Prostate gland (tissue), 2 donors: ENCODE measurements around the gene SLC25A34. TPM values are rescaled to one million over a fixed set of nuclear protein-coding genes. Genes with fewer than 3 reads are reported as not detected.

Experiments
- DNase-seq: peaks from one replicate; pipeline ENCODE4 v3.0.0-alpha.2; 2019; ENCODE audit warnings: low spot score
- H3K27ac ChIP-seq, 2 donors: fragments of 200-600 bp; sonication (generic); 2 replicates each; pipeline ENCODE4 v1.5.1; 2017 to 2019
- H3K27me3 ChIP-seq: fragments of 200-600 bp; sonication (generic); replicated peaks from 2 replicates; pipeline ENCODE4 v1.5.1; 2019; ENCODE audit not compliant: insufficient read depth
- H3K36me3 ChIP-seq, 2 donors: fragments of 200-600 bp; sonication (generic); 1 replicate in 1 of 2; 2 replicates in 1 of 2; pipeline versions ENCODE4 v1.5.1 to v1.8.1; 2017 to 2019
- H3K4me1 ChIP-seq: fragments of 200-600 bp; sonication (generic); replicated peaks from 2 replicates; pipeline ENCODE4 v1.5.1; 2019
- H3K4me3 ChIP-seq, 2 donors: fragments of 200-600 bp; sonication (generic); 2 replicates each; pipeline ENCODE4 v1.5.1; 2017 to 2019
- H3K9me3 ChIP-seq: fragments of 200-600 bp; sonication (generic); 2 replicates; pipeline ENCODE4 v1.5.1; 2017
- POLR2A ChIP-seq: fragments of 450-650 bp; IDR thresholded peaks from one replicate; pipeline ENCODE4 v1.6.1; 2016; ENCODE audit warnings: antibody characterized with exemption, mild to moderate bottlenecking
- POLR2AphosphoS5 ChIP-seq: sonication (generic); formaldehyde crosslinking; IDR thresholded peaks from one replicate; pipeline ENCODE4 v1.6.1; 2017; ENCODE audit warnings: antibody characterized with exemption
- WGBS: methylation state at CpG from one replicate; pipeline ENCODE4 v1.1.5; 2018; 5-methylcytosine and 5-hydroxymethylcytosine counted together
- intact Hi-C: fragments of 100-400 bp; cut with DNase I; formaldehyde crosslinking; loops from one replicate; pipeline ENCODE4 v1.14.2; 2022
- total RNA-seq, 2 donors: library from RNA; depleted of rRNA; stranded (reverse); fragments of >200 nt; gene quantifications; one replicate each; pipeline ENCODE4 v1.1.0, GENCODE V29; 2016
- TF ChIP-seq, protein P1 (sequence below), 4 experiments: fragments of 200-600 bp in 2 of 4; fragments of 450-650 bp in 2 of 4; sonication (generic) in 2 of 4; IDR thresholded peaks; 1 replicate in 3 of 4; 2 replicates in 1 of 4; pipeline ENCODE4 v1.5.1; 2016 to 2019; ENCODE audit warnings: antibody characterized with exemption in 4 of 4, mild to moderate bottlenecking in 2 of 4, moderate library complexity in 2 of 4

Gene SLC25A34
- total RNA-seq, 2 donors from 2014 or later: 1.1 to 1.4 TPM

DNA sequence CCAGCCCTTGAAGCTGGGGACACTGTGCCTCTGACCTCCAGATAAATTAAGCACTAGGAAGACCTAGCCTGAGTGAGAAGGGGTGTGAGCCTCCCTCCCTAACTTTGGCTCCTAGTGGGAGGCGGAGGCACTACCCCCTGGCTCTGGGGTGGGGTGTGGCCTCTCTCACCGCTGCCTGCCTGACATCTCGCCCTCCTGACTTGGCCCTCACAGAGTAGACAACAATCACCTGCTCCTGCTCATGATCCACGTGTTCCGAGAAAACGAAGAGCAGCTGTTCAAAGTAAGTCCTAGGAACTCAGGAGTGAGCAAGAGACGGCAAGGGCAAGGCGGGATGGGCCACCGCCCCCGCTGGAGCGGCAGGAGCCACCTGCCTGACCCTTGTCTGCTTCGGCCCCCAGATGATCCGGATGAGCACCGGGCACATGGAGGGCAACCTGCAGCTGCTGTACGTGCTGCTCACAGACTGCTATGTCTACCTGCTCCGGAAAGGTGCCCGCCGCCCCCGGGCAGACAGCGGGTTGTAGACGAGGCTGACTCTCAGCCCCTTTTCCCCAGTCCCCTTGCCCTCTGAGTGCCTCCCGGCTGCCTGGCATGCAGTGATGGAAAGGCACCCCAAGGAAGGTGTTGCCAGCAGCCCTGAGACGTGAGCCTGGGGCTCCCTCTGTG, 8.1 kb upstream of the SLC25A34 start:
- no peak for TF ChIP-seq POLR2AphosphoS5
- no peak for TF ChIP-seq POLR2A
- TF ChIP-seq, protein P1, sequence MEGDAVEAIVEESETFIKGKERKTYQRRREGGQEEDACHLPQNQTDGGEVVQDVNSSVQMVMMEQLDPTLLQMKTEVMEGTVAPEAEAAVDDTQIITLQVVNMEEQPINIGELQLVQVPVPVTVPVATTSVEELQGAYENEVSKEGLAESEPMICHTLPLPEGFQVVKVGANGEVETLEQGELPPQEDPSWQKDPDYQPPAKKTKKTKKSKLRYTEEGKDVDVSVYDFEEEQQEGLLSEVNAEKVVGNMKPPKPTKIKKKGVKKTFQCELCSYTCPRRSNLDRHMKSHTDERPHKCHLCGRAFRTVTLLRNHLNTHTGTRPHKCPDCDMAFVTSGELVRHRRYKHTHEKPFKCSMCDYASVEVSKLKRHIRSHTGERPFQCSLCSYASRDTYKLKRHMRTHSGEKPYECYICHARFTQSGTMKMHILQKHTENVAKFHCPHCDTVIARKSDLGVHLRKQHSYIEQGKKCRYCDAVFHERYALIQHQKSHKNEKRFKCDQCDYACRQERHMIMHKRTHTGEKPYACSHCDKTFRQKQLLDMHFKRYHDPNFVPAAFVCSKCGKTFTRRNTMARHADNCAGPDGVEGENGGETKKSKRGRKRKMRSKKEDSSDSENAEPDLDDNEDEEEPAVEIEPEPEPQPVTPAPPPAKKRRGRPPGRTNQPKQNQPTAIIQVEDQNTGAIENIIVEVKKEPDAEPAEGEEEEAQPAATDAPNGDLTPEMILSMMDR (IDR thresholded peaks at IDR 0.05): no peak
- Histone ChIP-seq H3K4me3 (no peak overlapping the region), H3K27ac (no peak overlapping the region), H3K27me3 (no peaks in the 10 kb centered on the region), H3K9me3 (no peaks in the 10 kb centered on the region), H3K4me1 (no peaks in the 10 kb centered on the region), H3K36me3 (peaks cover 0 to 41% of the 10 kb centered on the region in 2 donors)
- no peak for DNase-seq
- WGBS: 88% methylated on average over 23 of the region's 23 CpGs
- intact Hi-C loops: no loop called here

DNA sequence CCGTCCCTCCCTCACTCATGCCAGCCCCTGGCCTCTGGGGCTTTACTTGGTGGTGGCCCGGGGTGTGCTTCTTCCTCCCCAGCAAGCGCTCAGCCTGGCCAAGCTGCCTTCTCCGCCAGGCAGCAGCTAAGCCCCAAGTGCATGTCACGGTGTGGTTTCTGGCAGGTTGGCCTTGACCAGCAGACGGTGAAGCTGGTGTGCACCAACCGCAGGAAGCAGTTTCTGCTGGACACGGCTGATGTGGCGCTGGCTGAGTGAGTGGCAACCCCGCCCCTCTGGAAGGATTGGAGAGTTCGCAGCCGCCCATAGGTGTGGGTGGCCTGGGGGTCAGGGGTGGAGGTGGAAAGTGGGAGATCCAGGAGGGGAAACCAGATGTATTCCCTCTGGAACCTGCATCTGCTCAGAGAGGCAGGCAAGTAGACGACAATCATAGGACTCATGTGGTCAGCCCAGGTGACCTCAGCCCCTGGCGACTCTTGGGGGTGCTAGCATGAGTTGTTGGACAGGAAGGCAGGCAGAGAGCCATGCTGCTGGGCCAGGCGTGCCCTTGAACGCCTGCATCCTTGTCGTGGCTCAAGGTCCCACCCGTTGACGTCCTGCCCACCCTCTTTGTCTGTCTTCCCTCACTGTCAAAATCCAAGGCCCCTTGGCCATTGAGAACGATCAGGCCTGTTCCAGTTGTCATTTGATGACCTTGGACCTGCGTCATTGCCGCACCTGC, 7.0 kb upstream of the SLC25A34 start:
- intact Hi-C loops: no loop called here
- Histone ChIP-seq H3K27ac (no peak overlapping the region), H3K36me3 (peaks cover 0 to 41% of the 10 kb centered on the region in 2 donors), H3K27me3 (no peaks in the 10 kb centered on the region), H3K4me1 (no peaks in the 10 kb centered on the region), H3K9me3 (no peaks in the 10 kb centered on the region), H3K4me3 (no peak overlapping the region)
- 87% methylated on average over 22 of the region's 22 CpGs for WGBS
- TF ChIP-seq POLR2A (no peak), POLR2AphosphoS5 (no peak)
- TF ChIP-seq, protein P1 (IDR thresholded peaks at IDR 0.05): no peak
- DNase-seq: no peak

DNA sequence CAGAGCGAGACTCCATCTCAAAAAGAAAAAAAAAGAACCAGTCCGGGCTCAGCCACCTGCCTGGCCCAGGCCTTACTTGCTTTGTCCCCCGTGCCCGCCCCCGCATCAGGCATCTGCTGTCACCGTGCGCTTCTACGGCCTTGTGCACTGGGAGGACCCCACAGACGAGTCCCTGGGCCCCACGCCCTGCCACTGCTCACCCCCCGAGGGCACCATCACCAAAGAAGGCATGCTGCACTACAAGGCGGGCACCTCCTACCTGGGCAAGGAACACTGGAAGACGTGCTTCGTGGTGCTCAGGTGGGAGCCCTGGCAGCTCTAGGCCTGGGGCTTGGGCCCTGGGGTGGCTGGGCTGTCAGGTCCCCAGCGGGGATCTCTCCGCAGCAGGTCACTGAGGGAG, 5.6 kb upstream of the SLC25A34 start:
- 92% methylated on average over 11 of the region's 16 CpGs for WGBS
- Histone ChIP-seq H3K36me3 (peaks cover 0 to 39% of the 10 kb centered on the region in 2 donors), H3K27ac (no peak overlapping the region), H3K9me3 (no peaks in the 10 kb centered on the region), H3K27me3 (no peaks in the 10 kb centered on the region), H3K4me1 (no peaks in the 10 kb centered on the region), H3K4me3 (no peak overlapping the region)
- intact Hi-C loops: no loop called here
- no peak for DNase-seq
- TF ChIP-seq, protein P1 (IDR thresholded peaks at IDR 0.05): no peak
- no peak for TF ChIP-seq POLR2A
- TF ChIP-seq POLR2AphosphoS5: no peak

DNA sequence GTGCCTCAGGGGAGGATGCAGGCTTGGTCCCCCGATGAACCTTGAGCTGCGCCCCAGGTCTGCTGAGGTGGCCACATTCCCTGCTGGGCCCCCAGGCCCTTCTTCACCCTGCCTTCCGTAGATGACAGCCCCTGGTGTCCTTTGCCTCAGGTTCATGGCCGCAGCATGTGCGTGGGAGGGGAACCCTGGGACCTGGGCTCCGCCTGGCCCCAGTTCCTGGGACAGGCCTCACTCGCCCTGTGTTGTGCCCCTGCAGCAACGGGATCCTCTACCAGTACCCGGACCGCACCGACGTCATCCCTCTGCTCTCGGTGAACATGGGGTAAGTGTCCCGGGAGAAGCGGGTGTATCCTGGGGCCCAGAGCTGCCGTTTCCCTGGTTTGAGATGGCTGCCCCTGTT, 5.1 kb upstream of the SLC25A34 start:
- Histone ChIP-seq H3K9me3 (no peaks in the 10 kb centered on the region), H3K4me1 (peaks cover 2% of the 10 kb centered on the region), H3K4me3 (no peak overlapping the region), H3K36me3 (peaks cover 0 to 34% of the 10 kb centered on the region in 2 donors), H3K27me3 (no peaks in the 10 kb centered on the region), H3K27ac (no peak overlapping the region)
- 95% methylated on average over 16 of the region's 16 CpGs for WGBS
- TF ChIP-seq POLR2A (no peak), POLR2AphosphoS5 (no peak)
- TF ChIP-seq, protein P1 (IDR thresholded peaks at IDR 0.05): no peak
- no peak for DNase-seq
- intact Hi-C loops: no loop called here
